ENCODE results near the gene REPS1. TPM values are rescaled to one million over a fixed set of nuclear protein-coding genes. Genes with fewer than 3 reads are reported as not detected.

Gene REPS1
- polyA plus RNA-seq, 3 donors = 11.9 to 36.6 (median 14.0) TPM

- peaks cover 0 to 1% (median 0%) of the 10 kb centered on the region in 3 donors for H3K27me3 Mint-ChIP-seq (ENCODE audit: low read depth in 3 of 3)
- H4K20me1 ChIP-seq (ENCODE audit: insufficient read depth, low read length) = peaks cover 44% of the 10 kb centered on the region
- H3K4me1 Mint-ChIP-seq = peaks cover 36% of the 10 kb centered on the region
- H3K4me3 Mint-ChIP-seq = no peak overlapping the region
- H3K9me3 ChIP-seq (replicated peaks in 1 of 2; ENCODE audit: control insufficient read depth in 1 of 2, insufficient read depth in 1 of 2, low read length in 2 of 2) = no peaks in the 10 kb centered on the region
- no peak overlapping the region for H2AFZ ChIP-seq (ENCODE audit: insufficient read depth, low read depth, low read length, poor library complexity, severe bottlenecking)
- no peaks in the 10 kb centered on the region for H3K9me3 Mint-ChIP-seq
- H3K27ac Mint-ChIP-seq = no peak overlapping the region
- H3K9ac ChIP-seq (ENCODE audit: insufficient read depth, low read length, poor library complexity, severe bottlenecking) = no peak overlapping the region
- H3K79me2 ChIP-seq (ENCODE audit: insufficient read depth, low read length) = peaks cover 91% of the 10 kb centered on the region
- whole genome bisulfite sequencing (ENCODE audit: insufficient coverage) = no CpG with 5 or more reads among the region's 3 CpGs
- H3K36me3 Mint-ChIP-seq = no peaks in the 10 kb centered on the region
- no peaks in the 10 kb centered on the region for H3K36me3 ChIP-seq (replicated peaks in 1 of 2; ENCODE audit: control insufficient read depth in 1 of 2, insufficient read depth in 2 of 2, low read length in 2 of 2)
- no peak for DNase-seq
- H3K27me3 ChIP-seq (ENCODE audit: control insufficient read depth in 2 of 2, insufficient read depth in 2 of 2, low read length in 2 of 2) = no peaks in the 10 kb centered on the region
- H3K4me2 ChIP-seq (replicated peaks; ENCODE audit: extremely low read depth, low read length, poor library complexity, severe bottlenecking) = no peak overlapping the region
- H3K4me3 ChIP-seq (replicated peaks in 1 of 3; ENCODE audit: low read depth in 2 of 3, low read length in 3 of 3) = no peak overlapping the region
- peaks cover 11 to 30% of the 10 kb centered on the region in 2 donors for H3K4me1 ChIP-seq (ENCODE audit: control insufficient read depth in 1 of 2, insufficient read depth in 2 of 2, low read length in 2 of 2)
- H3K27ac ChIP-seq (ENCODE audit: low read depth in 1 of 2, low read length in 2 of 2) = peak overlapping the region in 1 of 2 donors; percentile 55
- no peak for TF ChIP-seq CTCF (IDR thresholded peaks at IDR 0.05)
- intact Hi-C loops (cut with micrococcal nuclease) = no loop called here
These were observed 28.5 kb downstream of the REPS1 start for GRCh38 chr6:138959521-138959920.

DNA sequence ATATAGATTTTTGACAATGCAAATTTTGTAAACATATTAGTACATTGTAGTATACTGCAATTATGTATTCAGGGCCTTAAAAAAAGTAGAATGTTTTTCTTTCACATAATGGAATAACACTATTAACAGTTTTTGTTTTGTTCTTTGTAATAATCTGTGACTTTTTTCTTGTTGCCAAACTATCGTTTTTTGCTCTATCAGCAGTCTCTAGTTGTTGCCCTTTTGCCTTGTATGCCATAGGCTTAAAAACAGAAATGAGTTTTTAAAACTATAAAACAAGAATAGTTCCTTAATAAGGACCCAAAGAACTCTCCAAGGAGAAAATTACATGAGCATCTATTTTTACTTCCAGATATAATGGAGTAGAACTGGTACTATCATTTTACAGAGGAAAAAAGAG lies 29.5 kb downstream of the REPS1 start:
- Histone ChIP-seq H3K27me3 (ENCODE audit: control insufficient read depth in 2 of 2, insufficient read depth in 2 of 2, low read length in 2 of 2) (no peaks in the 10 kb centered on the region), H3K9me3 (replicated peaks in 1 of 2; ENCODE audit: control insufficient read depth in 1 of 2, insufficient read depth in 1 of 2, low read length in 2 of 2) (no peaks in the 10 kb centered on the region), H3K4me3 (replicated peaks in 1 of 3; ENCODE audit: low read depth in 2 of 3, low read length in 3 of 3) (no peak overlapping the region), H3K4me2 (replicated peaks; ENCODE audit: extremely low read depth, low read length, poor library complexity, severe bottlenecking) (no peak overlapping the region), H3K9ac (ENCODE audit: insufficient read depth, low read length, poor library complexity, severe bottlenecking) (no peak overlapping the region), H3K79me2 (ENCODE audit: insufficient read depth, low read length) (peaks cover 91% of the 10 kb centered on the region), H3K36me3 (replicated peaks in 1 of 2; ENCODE audit: control insufficient read depth in 1 of 2, insufficient read depth in 2 of 2, low read length in 2 of 2) (no peaks in the 10 kb centered on the region), H4K20me1 (ENCODE audit: insufficient read depth, low read length) (peaks cover 53% of the 10 kb centered on the region), H3K4me1 (ENCODE audit: control insufficient read depth in 1 of 2, insufficient read depth in 2 of 2, low read length in 2 of 2) (peaks cover 11 to 34% of the 10 kb centered on the region in 2 donors), H2AFZ (ENCODE audit: insufficient read depth, low read depth, low read length, poor library complexity, severe bottlenecking) (no peak overlapping the region), H3K27ac (ENCODE audit: low read depth in 1 of 2, low read length in 2 of 2) (peak overlapping the region in 1 of 2 donors; percentile 55)
- peaks cover 0 to 1% (median 0%) of the 10 kb centered on the region in 3 donors for H3K27me3 Mint-ChIP-seq (ENCODE audit: low read depth in 3 of 3)
- no peak for DNase-seq
- no CpG with 5 or more reads among the region's 1 CpG for WGBS (ENCODE audit: insufficient coverage)
- H3K4me1 Mint-ChIP-seq = peaks cover 41% of the 10 kb centered on the region
- H3K9me3 Mint-ChIP-seq = peaks cover 0 to 2% (median 0%) of the 10 kb centered on the region in 7 donors
- peak overlapping the region in 5 of 7 donors; percentile 35 to 62 (median 49) for H3K27ac Mint-ChIP-seq
- intact Hi-C loops (cut with micrococcal nuclease) = no loop called here
- no peak overlapping the region for H3K4me3 Mint-ChIP-seq
- no peak for TF ChIP-seq CTCF (IDR thresholded peaks at IDR 0.05)
- no peaks in the 10 kb centered on the region for H3K36me3 Mint-ChIP-seq
